H1 (cell line): ENCODE data around the gene RRP12. TPM values are rescaled to one million over a fixed set of nuclear protein-coding genes. Genes with fewer than 3 reads are reported as not detected.

Source experiments
- CTCF ChIA-PET: fragments of 300-600 bp; sonication (Branson Sonifier 250); formaldehyde crosslinking; loops from one replicate; lab custom pipeline; 2021; ENCODE audit not compliant: partially characterized antibody; lab: Charles Lee
- POLR2A ChIA-PET: fragments of 300-600 bp; sonication (Branson Sonifier 250); formaldehyde crosslinking; loops from one replicate; lab custom pipeline; 2021; ENCODE audit warnings: inconsistent platforms; ENCODE audit not compliant: partially characterized antibody; lab: Charles Lee
- DNase-seq, 2 experiments: peaks; one replicate each; pipeline versions ENCODE4 v3.0.0 to v3.0.0-alpha.2; 2010 to 2022; ENCODE audit warnings: low spot score in 2 of 2, low read depth in 1 of 2, mixed read lengths in 1 of 2
- FAIRE-seq: peaks from 2 replicates; lab custom pipeline; 2011; peaks lifted over from hg19 to GRCh38; lab: Jason Lieb, UNC
- H2AFZ ChIP-seq: 2 replicates; pipeline ENCODE4 v1.8.1; 2012; ENCODE audit warnings: low read length, inconsistent platforms
- H2AK5ac ChIP-seq: 2 replicates; pipeline ENCODE4 v1.6.1; 2013; ENCODE audit warnings: low read depth, low read length
- H2BK120ac ChIP-seq: replicated peaks from 2 replicates; pipeline ENCODE3; 2013; ENCODE audit warnings: low read depth, low read length, inconsistent platforms
- H2BK12ac ChIP-seq: 2 replicates; pipeline ENCODE4 v1.6.1; 2013; ENCODE audit warnings: low read depth, low read length
- H2BK15ac ChIP-seq: 2 replicates; pipeline ENCODE4 v1.6.1; 2013; ENCODE audit warnings: low read length
- H2BK20ac ChIP-seq: 2 replicates; pipeline ENCODE4 v1.6.1; 2013; ENCODE audit warnings: low read length
- H2BK5ac ChIP-seq: 2 replicates; pipeline ENCODE4 v1.6.1; 2013; ENCODE audit warnings: low read depth, low read length
- H3K14ac ChIP-seq: 2 replicates; pipeline ENCODE4 v1.6.1; 2013; ENCODE audit warnings: inconsistent platforms; ENCODE audit not compliant: insufficient read length
- H3K18ac ChIP-seq: 2 replicates; pipeline ENCODE4 v1.6.1; 2013; ENCODE audit warnings: low read length; ENCODE audit errors: extremely low read depth
- H3K23ac ChIP-seq: 2 replicates; pipeline ENCODE4 v1.6.1; 2013; ENCODE audit warnings: inconsistent platforms; ENCODE audit not compliant: insufficient read length
- H3K23me2 ChIP-seq: 2 replicates; pipeline ENCODE4 v1.6.1; 2013; ENCODE audit warnings: low read depth, low read length
- H3K27ac ChIP-seq: 2 replicates; pipeline ENCODE4 v1.6.1; 2011; ENCODE audit warnings: low read depth, low read length, inconsistent platforms
- H3K27me3 ChIP-seq, 4 experiments: replicated peaks in 1 of 4; 1 replicate in 1 of 4; 2 replicates in 3 of 4; pipeline versions ENCODE4 v1.6.1 to v1.8.1; 2011 to 2013; ENCODE audit warnings: low read length in 3 of 4, mild to moderate bottlenecking in 3 of 4, inconsistent platforms in 2 of 4, mixed read lengths in 2 of 4, moderate library complexity in 1 of 4; ENCODE audit not compliant: control insufficient read depth in 3 of 4, insufficient read depth in 3 of 4; ENCODE audit errors: extremely low read depth in 1 of 4
- H3K36me3 ChIP-seq, 4 experiments: 2 replicates each; pipeline versions ENCODE4 v1.6.1 to v1.8.1; 2011 to 2013; ENCODE audit warnings: mild to moderate bottlenecking in 4 of 4, low read length in 3 of 4, moderate library complexity in 2 of 4, control low read depth in 1 of 4, inconsistent platforms in 1 of 4; ENCODE audit not compliant: insufficient read depth in 4 of 4, control insufficient read depth in 2 of 4
- H3K4ac ChIP-seq: replicated peaks from 2 replicates; pipeline ENCODE3; 2013; ENCODE audit warnings: low read length, low read depth, mixed read lengths, inconsistent platforms; ENCODE audit not compliant: insufficient read length
- H3K4me1 ChIP-seq, 4 experiments: replicated peaks in 1 of 4; 1 replicate in 1 of 4; 2 replicates in 3 of 4; pipeline versions ENCODE4 v1.6.1 to v1.8.1; 2011 to 2013; ENCODE audit warnings: low read length in 3 of 4, inconsistent platforms in 2 of 4, mixed read lengths in 1 of 4; ENCODE audit not compliant: insufficient read depth in 4 of 4, control insufficient read depth in 3 of 4
- H3K4me2 ChIP-seq, 2 experiments: 2 replicates each; pipeline versions ENCODE4 v1.6.1 to v1.8.1; 2011 to 2013; ENCODE audit warnings: low read depth in 2 of 2, low read length in 2 of 2, control low read depth in 1 of 2, inconsistent platforms in 1 of 2, mild to moderate bottlenecking in 1 of 2; ENCODE audit not compliant: insufficient read depth in 1 of 2
- H3K4me3 ChIP-seq, 4 experiments: fragments of 200-600, 300-600 bp in 1 of 4; sonication (generic), shearing (Covaris generic), sonication (Bioruptor Twin) in 1 of 4; 2 replicates each; pipeline versions ENCODE4 v1.5.1 to v1.8.1; 2011 to 2016; ENCODE audit warnings: low read length in 4 of 4, low read depth in 3 of 4, control low read depth in 2 of 4, inconsistent platforms in 2 of 4, mild to moderate bottlenecking in 2 of 4, mixed read lengths in 1 of 4, moderate library complexity in 1 of 4; ENCODE audit not compliant: insufficient read depth in 2 of 4; ENCODE audit errors: extremely low read depth in 1 of 4
- H3K56ac ChIP-seq: replicated peaks from 2 replicates; pipeline ENCODE3; 2013; ENCODE audit warnings: low read depth, mild to moderate bottlenecking, mixed read lengths, low read length, inconsistent platforms; ENCODE audit not compliant: insufficient read length
- H3K79me1 ChIP-seq: 2 replicates; pipeline ENCODE4 v1.6.1; 2013; ENCODE audit warnings: low read depth, low read length, control low read depth
- H3K79me2 ChIP-seq, 2 experiments: 2 replicates each; pipeline versions ENCODE4 v1.6.1 to v1.8.1; 2012 to 2013; ENCODE audit warnings: low read length in 2 of 2, mild to moderate bottlenecking in 2 of 2, inconsistent platforms in 1 of 2; ENCODE audit not compliant: insufficient read depth in 2 of 2, control insufficient read depth in 1 of 2
- H3K9ac ChIP-seq, 4 experiments: replicated peaks in 1 of 4; 1 replicate in 1 of 4; 2 replicates in 3 of 4; pipeline versions ENCODE4 v1.6.1 to v1.8.1; 2011 to 2013; ENCODE audit warnings: low read depth in 3 of 4, low read length in 3 of 4, control low read depth in 2 of 4, mild to moderate bottlenecking in 2 of 4, moderate library complexity in 2 of 4, inconsistent platforms in 1 of 4; ENCODE audit errors: extremely low read depth in 1 of 4
- H3K9me3 ChIP-seq, 2 experiments: 2 replicates each; pipeline versions ENCODE4 v1.6.1 to v1.8.1; 2012 to 2013; ENCODE audit warnings: mild to moderate bottlenecking in 2 of 2, moderate library complexity in 2 of 2, control low read depth in 1 of 2, inconsistent platforms in 1 of 2, low read depth in 1 of 2, low read length in 1 of 2, mixed read lengths in 1 of 2; ENCODE audit not compliant: insufficient read depth in 2 of 2
- H4K20me1 ChIP-seq, 2 experiments: replicated peaks in 1 of 2; 2 replicates each; pipeline versions ENCODE3 to v1.8.1; 2011 to 2013; ENCODE audit warnings: inconsistent platforms in 2 of 2, low read length in 2 of 2, mild to moderate bottlenecking in 1 of 2; ENCODE audit not compliant: insufficient read depth in 2 of 2, control insufficient read depth in 1 of 2
- H4K5ac ChIP-seq: 2 replicates; pipeline ENCODE4 v1.6.1; 2013; ENCODE audit warnings: low read length, low read depth, mixed read lengths, inconsistent platforms; ENCODE audit not compliant: insufficient read length
- H4K8ac ChIP-seq: 2 replicates; pipeline ENCODE4 v1.8.0; 2013; ENCODE audit warnings: mild to moderate bottlenecking, moderate library complexity, low read length, inconsistent platforms; ENCODE audit not compliant: insufficient read depth; ENCODE audit errors: extremely low read depth
- H4K91ac ChIP-seq: replicated peaks from 2 replicates; pipeline ENCODE3; 2013; ENCODE audit warnings: low read length, mixed read lengths, inconsistent platforms; ENCODE audit not compliant: insufficient read length
- RBBP5 ChIP-seq: IDR thresholded peaks from 2 replicates; pipeline ENCODE4 v1.7.1; 2012; ENCODE audit warnings: low read depth, mild to moderate bottlenecking, inconsistent platforms, low read length, moderate library complexity, borderline replicate concordance
- SP1 ChIP-seq: IDR thresholded peaks from 2 replicates; pipeline ENCODE4 v1.6.1; 2011; ENCODE audit warnings: low read depth, low read length
- TCF12 ChIP-seq: IDR thresholded peaks from 2 replicates; pipeline ENCODE4 v1.6.1; 2011; ENCODE audit warnings: low read depth, mild to moderate bottlenecking, low read length
- WGBS, 2 experiments: shearing (Covaris generic) in 1 of 2; methylation state at CpG; one replicate each; pipeline versions ENCODE4 v1.1.6 to v1.1.7; 2013 to 2015; ENCODE audit warnings: low lambda C conversion rate in 2 of 2, mixed read lengths in 2 of 2, inconsistent platforms in 1 of 2, low coverage in 1 of 2, missing lambda C conversion rate in 1 of 2; ENCODE audit not compliant: insufficient replicate concordance in 2 of 2, insufficient coverage in 1 of 2, insufficient read length in 1 of 2; ENCODE audit errors: extremely low coverage in 1 of 2, missing lambda C conversion rate in 1 of 2; 5-methylcytosine and 5-hydroxymethylcytosine counted together
- polyA plus RNA-seq, 7 experiments: library from polyadenylated mRNA; depleted of rRNA in 3 of 7; stranded (reverse) in 5 of 7; unstranded in 2 of 7; fragments of >200 nt in 5 of 7; fragments of 200-250 nt in 2 of 7; gene quantifications; 1 replicate in 5 of 7; 2 replicates in 1 of 7; 4 replicates in 1 of 7; pipeline versions ENCODE4 v1.2.1 to v1.2.3, GENCODE V29; 2011 to 2013; ENCODE audit warnings: missing spikeins in 2 of 7, mixed read lengths in 2 of 7
- total RNA-seq: library from RNA; stranded (reverse); fragmentation: NEBNext Ultra II Directional; extraction: Animal tissue kit (Norgen Biotek cat#: 25700); gene quantifications from 2 replicates; pipeline ENCODE4 v1.2.1, GENCODE V29; 2021

Gene RRP12
- total and polyA plus RNA-seq, 2 of the 8 experiments (the other 6 are each of a cell fraction or from before 2014, with no cell fraction given), result 21.0 to 65.8 TPM

DNA sequence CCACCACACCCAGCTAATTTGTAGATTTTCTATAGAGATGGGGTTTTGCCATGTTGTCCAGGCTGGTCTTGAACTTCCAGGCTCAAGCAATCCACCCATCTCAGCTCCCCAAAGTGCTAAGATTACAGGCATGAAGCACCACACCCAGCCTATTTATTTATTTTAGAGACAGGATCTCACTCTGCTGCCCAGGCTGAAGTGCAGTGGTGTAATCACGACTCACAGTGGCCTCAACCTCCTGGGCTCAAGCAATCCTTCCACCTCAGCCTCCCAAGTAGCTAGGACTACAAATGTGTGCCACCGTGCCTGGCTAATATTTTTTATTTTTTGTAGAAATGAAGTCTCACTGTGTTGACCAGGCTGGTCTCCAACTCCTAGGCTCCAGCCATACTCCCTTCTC is 59.7 kb downstream of the RRP12 start:
- no peak overlapping the region for H3K18ac ChIP-seq
- H2BK15ac ChIP-seq, result no peak overlapping the region
- H2AFZ ChIP-seq, result no peak overlapping the region
- H2AK5ac ChIP-seq, result no peak overlapping the region
- no peak overlapping the region for H3K27ac ChIP-seq
- no peak overlapping the region for H2BK120ac ChIP-seq
- H3K79me1 ChIP-seq, result no peaks in the 10 kb centered on the region
- no peak overlapping the region for H3K4me3 ChIP-seq
- no peak overlapping the region for H4K8ac ChIP-seq
- TF ChIP-seq RBBP5, result no peak
- TF ChIP-seq SP1, result no peak
- no peak for TF ChIP-seq TCF12
- no peaks in the 10 kb centered on the region for H4K20me1 ChIP-seq
- no peak overlapping the region; the same call in 1 of the 2 replicates for H2BK12ac ChIP-seq
- H3K23ac ChIP-seq, result no peak overlapping the region
- H3K79me2 ChIP-seq, result no peaks in the 10 kb centered on the region
- H3K36me3 ChIP-seq, result no peaks in the 10 kb centered on the region
- no peak overlapping the region for H3K4ac ChIP-seq
- H3K4me1 ChIP-seq, result peaks cover 5 to 7% (median 6%) of the 10 kb centered on the region in 4 experiments
- H3K9me3 ChIP-seq, result no peaks in the 10 kb centered on the region
- no peak overlapping the region for H3K14ac ChIP-seq
- no peak overlapping the region for H4K91ac ChIP-seq
- FAIRE-seq (no peak), DNase-seq (no peak)
- H2BK5ac ChIP-seq, result no peak overlapping the region
- no peaks in the 10 kb centered on the region for H3K23me2 ChIP-seq
- CTCF ChIA-PET, result interaction anchor here (0.8 to 3.3 kb wide), 8 partner anchors 9 to 316 kb away, joined by 3 to 24 read pairs (median 3); no protein-coding TSS in a partner anchor
- POLR2A ChIA-PET, result interaction anchor here (1.0 to 1.8 kb wide), 3 partner anchors 8 to 18 kb away, joined by 3 to 8 read pairs (median 5); no protein-coding TSS in a partner anchor
- WGBS, 2 experiments, result 93% methylated on average over 2 of the region's 2 CpGs; no CpG with 5 or more reads in 1 of the 2 experiments
- no peak overlapping the region for H3K9ac ChIP-seq
- no peak overlapping the region for H3K4me2 ChIP-seq
- H3K56ac ChIP-seq, result no peak overlapping the region
- no peak overlapping the region for H2BK20ac ChIP-seq
- H4K5ac ChIP-seq, result no peak overlapping the region
- H3K27me3 ChIP-seq, result no peaks in the 10 kb centered on the region
